HG03439 (cell line): ENCODE data around the gene IQGAP3.

Experiments used
- ATAC-seq: cut with Tn5 transposase; IDR thresholded peaks from one replicate; pipeline ENCODE4 v1.9.1; 2021; ENCODE audit warnings: mild to moderate bottlenecking, moderate library complexity; ENCODE audit not compliant: unreplicated experiment

IQGAP3 gene

DNA sequence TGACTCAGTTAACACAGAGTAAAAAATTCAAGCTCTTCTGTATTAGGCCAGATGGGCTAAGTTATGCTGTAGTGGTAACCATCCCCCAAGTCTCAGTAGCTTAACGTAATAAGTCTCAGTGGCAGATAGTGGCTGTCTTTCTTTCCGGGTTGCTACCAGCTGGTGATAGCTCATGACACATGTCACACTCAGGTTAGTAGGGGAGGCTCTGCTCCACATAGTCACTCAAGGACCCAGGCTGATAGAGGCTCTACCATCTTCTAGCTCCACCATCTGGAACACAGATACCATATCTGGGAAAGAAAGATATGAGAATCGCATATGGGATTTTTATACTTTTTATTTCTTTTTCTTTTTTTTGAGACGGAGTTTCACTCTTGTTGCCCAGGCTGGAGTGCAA is 55.5 kb downstream of the IQGAP3 start:
- no peak for ATAC-seq

DNA sequence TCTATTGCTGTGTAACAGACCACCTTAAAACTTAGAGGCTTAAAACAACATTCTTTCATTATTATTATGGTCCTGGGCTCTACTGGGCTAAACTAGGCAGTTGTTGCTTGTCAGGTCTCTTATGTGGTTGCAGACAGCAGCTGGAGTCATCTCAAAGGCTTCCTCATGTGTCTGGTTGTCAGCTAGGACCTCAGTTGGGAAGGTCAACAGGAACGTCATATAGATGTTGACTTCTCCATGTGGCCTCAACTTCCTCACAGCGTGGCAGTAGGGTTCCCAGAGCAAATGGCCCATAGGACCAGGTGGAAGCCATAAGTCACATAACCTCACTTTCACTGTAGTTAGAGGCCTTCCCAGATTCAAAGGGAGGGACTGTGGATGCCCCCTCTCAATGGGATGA is 56.4 kb downstream of the IQGAP3 start:
- no peak for ATAC-seq

DNA sequence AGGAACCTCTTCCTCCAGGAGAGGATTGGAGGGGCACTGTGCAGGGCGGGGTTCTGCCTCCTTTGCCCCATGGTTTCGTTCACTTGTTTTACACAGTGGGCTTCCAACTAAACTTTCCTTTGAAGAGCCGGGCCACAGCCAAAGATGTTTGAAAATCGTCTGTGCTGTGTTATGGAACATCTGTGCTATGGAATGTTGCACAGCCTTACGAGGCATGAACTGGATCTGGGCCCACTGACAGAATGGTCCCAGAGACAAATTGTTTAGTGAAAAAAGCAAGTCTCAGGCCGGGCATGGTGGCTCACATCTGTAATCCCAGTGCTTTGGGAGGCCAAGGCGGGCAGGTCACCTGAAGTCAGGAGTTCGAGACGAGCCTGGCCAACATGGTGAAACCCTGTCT is 59.2 kb downstream of the IQGAP3 start:
- ATAC-seq: no peak

DNA sequence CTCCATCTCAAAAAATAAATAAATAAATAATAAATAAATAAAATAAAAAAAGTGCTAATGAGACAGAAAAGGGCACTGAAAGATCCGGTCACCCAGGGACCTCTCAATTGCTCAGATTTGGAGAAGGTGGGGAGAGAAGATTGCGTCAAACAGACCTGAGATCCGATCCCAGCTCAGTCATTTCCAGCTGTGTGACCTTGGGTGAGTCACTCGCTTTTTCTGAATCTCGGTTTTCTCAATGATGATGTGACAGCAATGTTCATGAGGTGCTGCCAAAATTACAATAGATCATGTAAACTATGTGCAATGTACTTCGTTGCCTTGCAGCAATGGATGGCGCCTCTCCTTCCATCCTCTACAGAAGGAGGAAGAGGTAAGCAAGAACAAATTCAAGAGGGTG is 60.7 kb downstream of the IQGAP3 start:
- no peak for ATAC-seq

DNA sequence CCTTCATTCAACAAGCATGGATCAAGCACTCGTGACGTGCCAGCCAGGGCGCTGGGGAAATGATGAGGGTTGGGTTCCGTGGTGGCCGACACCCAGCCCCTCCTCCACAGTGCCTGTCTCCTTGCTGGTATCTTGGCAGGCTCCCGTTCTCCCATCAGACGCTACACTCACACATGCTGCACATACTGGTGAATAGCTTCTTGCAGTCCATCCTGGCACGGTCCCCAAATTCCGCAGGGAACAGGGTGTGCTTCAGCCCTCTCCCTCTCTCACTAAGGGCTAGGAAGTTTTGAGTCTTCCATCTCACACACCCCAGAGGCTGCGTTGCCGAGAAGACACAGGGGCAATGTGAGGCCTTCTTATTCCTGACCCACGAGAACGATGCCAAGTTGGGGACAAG is 61.7 kb downstream of the IQGAP3 start:
- ATAC-seq: no peak

DNA sequence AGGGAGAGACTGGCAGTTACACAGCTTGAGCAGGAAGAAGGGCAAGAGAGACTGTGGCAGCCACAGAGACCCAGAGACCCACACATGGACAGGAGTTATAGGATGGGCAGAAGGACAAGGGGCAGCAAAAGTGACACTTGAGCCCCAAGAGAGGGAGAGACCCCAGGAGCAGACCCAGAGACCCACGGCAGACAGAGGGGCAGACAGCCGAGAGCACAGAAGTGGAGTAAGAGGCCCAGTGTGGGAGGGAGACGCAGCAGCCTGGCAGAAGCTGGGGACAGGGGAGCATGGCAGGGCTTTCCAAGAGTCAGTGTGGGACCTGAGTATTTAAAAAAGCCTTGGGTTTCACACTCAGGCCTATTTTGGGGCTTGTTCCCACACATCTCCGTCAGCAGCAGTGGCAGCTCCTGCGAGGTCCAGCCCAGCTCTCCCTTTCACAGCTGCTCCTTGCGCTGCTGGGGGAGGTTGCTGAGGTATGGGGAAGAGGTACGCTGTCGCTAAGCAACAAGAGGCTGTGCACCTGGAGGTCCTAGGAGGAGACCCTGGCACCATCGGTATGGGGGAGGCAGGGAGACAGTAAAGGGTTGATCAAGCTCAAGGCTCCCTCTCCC is 62.8 kb downstream of the IQGAP3 start:
- no peak for ATAC-seq

DNA sequence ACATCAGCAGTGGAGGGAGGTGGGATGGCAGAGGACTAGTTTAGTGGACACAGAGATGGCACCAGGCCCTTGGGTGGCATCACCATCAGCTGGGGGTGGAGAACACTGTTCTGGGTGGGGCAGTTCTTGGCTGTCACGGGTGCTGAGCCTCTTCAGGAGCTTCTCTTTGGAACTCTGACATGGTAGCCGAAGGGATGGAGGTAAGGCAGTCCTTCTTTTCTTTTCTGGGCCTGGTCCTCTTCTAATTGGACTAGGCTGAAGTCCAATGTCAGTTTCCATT is 63.5 kb downstream of the IQGAP3 start:
- ATAC-seq: no peak

DNA sequence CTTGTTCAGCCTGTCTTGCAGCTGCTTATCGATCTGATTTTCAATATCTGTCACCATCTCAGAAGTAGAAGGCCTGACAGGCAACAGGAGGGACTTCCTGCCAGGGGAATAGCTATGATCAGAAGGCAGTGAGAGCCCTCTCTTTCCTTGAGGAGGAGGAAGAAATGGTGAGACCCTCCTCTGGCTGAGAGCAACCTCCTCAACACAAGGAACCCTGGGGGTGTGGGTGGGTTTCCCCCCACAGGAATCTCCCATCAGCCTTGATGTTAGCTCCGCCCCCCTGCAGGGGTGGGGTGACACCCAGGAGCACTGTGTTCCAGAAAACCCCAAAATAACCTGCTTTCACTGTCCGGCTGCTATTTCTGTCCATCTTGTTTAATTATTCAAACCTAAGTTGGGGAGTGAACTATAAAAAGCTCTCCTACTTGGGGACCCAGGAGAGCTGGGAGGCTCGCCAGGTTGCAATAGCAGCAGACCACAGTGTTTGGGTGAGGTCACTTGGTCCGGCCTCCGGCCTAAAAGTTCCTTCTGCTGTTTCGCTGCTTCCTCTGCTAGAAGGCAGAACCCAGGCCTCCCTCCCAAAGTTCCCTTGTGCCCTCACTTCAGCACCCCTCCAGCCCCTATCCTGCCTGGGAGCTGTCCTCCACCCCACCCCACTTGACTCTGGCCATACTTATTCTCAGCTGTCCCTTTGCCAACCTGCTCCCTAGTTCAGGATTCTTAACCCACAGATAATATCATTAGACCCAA is 64.0 kb downstream of the IQGAP3 start:
- no peak for ATAC-seq

DNA sequence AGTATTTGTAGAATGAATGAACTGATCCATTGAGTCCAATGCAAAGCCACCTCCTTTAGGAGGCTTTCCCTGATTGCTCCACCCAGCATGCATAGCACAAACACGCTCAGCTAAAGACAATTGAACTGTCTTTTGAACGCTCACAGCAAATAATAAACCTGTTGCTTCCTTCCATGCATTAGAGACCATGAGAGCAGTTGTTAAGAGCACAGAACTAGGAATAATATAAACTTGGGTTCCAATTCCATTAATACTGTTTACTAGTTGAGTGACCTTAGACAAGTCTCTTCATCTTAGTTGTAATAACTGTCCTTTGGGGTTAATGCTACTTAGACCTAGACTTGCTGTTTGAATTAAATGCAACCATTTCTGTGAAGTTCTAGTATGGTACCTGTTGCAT is 65.9 kb downstream of the IQGAP3 start:
- ATAC-seq: no peak

DNA sequence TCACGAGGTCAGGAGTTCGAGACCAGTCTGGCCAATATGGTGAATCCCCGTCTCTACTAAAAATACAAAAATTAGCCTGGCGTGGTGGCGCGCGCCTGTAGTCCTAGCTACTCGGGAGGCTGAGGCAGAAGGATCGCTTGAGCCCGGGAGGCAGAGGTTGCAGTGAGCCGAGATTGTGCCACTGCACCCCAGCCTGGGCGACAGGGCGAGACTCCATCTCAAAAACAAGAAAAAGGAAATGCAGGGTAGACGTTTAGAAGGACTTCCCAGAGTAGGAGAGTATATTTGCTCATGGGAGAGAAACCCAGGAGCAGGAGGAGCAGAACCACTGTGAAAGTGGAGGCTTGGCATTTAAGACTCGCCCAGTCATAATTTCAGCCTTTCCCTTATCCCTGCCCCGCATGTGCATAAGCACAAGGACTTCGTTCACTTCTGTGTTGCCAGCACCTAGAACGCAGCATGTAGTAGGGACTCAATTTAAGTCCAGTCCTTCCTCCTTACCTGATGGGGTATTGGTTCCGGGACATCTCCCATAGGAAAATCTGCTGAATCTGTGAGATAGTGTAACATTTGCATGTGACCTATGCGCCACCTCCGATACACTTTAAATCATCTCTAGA is 66.6 kb downstream of the IQGAP3 start:
- ATAC-seq: no peak

DNA sequence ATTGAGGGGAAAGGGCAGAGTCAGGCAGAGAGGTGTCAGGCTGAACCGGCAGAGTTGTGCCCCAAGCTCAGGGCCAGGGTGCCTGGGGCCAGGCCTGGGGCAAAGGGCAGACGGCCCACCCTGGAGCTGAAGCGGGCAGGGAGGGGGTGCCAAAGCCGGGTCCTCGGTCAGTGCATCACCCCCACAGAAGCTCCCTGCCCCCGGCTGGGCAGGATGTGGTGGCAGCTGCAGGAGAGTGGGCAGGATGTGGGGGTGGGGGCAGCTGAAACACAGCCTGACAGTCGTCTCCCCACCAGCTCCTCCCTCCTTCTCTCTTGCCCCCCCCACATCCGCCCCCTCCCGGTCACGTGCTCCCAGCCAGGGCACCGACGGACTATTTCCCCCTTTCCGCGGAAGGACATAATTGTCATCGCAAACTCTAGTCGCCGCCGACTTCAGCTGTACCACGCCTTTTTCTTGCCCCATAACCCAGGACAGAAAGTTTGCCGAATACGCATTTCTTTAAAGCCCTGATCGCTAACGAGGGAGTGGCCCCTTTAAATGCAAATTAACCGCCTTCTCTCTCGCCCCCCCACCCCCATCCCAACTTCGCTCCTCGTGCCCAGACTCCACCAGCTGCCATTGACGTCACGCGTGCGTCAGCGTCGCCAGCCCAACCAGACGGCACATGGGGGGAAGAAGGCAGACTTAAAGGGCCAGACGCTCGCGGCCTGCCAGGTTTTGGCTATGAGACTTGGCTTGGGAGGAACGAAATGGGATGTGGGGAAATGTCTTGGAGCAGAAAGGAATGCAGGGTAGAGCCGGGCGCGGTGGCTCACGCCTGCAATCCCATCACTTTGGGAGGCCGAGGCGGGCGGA is 67.3 kb downstream of the IQGAP3 start:
- ATAC-seq: peak; percentile 30

DNA sequence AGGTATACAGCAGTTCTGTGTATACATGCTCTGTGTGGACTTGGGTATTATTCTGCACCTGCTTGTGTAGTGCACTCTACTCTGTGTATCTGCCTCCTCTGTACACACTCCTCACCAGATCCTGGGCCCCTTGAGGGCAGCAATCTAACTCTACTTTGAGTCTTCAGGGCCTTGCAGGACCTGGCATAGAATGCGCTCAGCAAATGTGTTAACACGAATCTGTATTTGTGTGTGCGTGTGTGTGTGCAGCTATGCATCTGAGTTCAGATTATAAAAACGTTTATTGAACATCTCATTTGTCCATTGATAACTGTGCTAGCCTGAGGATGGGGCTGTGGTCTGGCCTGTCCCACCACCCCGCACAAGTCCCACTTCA is 67.9 kb downstream of the IQGAP3 start:
- ATAC-seq: no peak

DNA sequence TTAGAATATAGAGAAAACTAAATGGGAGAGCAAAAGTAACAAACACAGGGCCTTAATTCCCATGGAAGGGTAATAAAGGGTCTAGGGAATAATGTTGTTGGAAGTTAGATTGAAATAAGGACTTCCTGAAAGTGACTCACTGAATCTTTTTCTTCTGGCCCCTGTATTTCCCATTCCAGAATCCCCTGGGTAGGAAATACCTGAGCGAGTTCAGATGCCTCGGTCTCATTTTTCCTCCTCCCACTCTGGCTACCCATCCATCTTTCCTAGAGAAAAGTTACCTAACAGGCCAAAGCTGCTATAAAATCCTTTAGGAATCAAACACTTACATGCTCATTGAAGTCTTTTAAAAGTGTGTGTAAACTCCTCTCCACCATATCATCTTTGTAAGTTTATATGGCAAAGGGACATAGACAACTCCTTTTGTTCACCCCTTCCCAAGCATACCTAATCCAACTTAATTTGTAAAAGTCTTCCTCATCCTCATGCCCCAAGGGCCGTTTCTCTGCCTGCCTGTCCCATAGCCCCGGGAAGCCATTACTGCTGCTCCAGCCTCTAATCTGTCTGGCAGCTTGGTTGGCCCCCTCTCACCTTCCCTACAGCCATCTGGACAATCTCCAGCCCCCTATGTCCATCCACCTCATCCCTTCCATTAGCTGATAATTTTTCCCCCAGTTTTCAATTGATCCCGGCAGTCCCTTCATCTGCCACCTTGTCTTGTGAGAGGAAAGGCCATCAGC is 68.5 kb downstream of the IQGAP3 start:
- ATAC-seq: no peak

DNA sequence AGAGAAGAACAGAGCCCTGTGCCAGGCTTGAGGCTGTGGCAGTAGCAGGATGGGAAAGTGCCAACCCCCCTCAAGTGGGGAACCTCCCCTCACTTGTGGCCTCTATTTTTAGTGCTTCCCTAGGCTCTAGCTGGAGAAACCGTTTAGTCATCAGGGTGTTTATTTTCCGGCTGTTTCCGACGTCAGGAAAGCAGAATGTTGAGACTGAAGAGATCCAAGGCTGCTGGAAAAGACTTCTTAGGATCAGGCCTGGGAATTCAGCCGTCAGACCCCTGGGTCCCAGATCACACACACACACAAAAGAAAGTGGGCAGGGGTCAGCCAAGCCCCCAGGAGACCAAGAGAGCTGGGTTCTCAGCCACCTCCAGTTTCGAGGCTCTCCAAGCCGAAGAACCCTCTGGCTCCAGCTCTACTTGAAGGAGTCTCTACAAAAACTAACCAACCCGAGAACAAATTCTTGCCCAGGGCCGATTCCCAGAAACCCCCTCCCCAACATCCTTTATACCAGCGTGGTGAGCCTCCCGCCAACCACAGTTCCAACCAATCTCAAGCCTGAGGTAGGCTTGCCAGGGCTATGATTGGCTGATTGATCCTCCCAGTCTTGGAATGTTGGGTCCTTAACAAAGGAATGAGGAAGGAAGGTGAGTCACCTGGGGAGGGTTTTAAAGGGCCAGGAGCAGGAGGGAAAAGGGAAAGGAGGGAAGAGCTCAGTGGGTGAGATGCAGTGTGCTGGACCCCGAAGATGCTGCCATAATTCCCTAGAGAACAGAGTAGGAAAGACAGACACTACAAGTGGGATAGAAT is 69.3 kb downstream of the IQGAP3 start:
- no peak for ATAC-seq

DNA sequence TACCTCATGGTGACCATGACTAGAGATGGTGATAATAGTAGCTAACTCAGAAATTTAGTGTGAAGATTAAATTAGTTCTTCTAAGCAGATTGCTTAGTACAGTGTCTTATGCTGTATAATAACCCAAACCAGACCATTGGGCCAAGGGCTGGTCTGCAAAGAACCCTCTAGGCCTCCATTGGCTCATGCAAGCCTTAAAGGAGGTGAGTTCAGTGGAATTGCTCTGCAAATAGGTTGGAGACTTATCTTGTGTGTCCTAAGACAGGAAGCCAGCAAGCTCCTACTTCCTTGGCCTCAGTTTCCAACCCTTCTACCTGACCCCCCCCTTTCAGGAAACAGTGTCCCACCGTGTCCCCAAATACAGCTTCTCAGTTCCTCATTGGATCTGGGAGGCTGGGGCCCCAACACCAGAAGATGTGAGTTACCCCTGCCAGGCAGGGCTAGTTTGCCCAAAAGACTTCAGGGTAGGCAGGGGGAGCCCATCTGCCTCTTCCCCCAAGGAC is 69.9 kb downstream of the IQGAP3 start:
- ATAC-seq: no peak

DNA sequence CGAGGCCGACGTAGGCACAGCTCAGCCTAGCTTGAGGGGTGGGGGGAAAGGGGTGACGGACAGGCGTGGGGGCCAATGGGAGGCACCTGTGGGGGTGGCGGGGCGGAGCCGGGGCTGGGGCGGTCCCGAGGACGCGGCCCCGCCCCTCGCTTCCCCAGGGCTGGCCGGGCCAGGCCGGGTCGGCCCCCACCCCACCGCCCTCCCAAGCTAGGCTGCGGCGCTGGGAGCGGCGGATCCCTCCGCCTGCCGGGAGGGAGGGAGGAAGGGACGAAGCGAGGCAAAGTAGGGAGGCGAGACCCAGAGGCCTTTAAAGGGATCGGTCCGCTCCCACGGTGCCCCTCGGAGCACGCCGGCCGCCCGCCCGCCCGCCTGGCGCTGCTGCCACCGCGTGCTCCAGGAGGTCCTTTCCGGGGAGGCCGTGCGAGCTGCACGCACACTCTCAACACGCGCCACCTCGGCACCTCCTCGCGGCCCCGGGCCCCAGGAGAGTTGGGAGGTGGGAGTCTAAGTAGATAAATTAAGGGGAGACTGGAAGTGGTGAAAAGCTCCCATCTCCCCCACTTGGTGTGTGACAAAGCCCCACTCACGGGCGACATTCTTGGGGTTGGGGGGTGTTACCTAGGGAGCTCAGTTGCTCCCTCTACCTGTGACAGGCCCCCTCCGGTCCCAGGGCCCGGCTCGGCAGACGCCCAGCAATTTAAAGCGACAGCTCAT is 71.4 kb downstream of the IQGAP3 start:
- ATAC-seq: peak; percentile 48

DNA sequence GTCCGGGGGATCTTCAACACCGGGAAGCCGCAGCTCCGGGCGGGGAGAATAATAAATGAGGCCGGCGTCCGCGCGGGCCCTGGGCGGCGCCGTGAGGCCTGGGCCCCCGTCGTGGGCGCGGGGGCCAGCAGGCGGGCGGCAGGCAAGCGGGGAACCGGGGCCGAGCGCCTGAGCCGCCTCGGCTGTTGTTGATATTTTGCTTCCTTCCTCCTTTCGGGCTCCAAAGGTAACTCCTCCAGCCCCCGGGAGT is 71.9 kb downstream of the IQGAP3 start, which contains the start of gene MEF2D:
Gene MEF2D (minus strand): TSS at position 233 of the 250 bp plus-strand sequence. CDS start 17,483 bp downstream, outside the sequence.
- no peak for ATAC-seq

DNA sequence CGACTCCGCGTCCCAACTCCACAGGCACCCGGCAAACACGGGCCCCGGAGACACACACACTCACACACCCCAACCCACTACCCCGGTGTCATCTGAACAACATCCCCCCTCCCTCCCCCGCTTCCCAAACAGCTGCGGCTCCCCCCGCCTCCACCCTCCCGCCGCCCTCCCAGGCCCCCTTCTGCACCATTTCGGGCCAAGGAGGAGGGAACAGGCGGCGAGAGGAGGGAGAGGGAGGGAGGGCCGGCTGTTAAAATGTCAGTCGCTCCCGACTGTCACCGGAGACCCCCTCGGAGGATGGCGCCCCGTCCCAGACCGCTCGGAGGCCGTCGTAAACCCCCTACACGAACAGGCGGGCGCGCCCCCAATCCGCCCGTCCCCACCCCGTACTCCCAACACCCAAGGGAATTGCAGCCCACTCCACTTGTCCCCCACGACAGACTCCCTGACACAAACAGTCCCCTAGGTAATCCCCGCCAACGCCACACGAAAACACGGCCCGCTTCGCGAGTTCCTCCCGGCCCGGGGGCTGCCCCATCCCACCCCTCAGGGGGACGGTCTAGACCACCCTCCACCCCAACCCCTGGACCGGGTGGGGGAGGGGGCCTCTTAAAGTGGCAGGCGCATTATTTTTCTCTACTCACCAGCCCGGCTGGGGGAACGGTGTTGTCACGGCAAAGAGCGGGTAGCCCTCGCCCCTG is 72.4 kb downstream of the IQGAP3 start:
- no peak for ATAC-seq
